Neural crest cell (in vitro differentiated cells): ENCODE data around the gene KCNIP4. TPM values are rescaled to one million over a fixed set of nuclear protein-coding genes. Genes with fewer than 3 reads are reported as not detected.

Experiments
- DNase-seq: peaks from one replicate; pipeline ENCODE4 v3.0.0; 2021; ENCODE audit warnings: low read depth, mixed read lengths, low spot score
- H3K27ac Mint-ChIP-seq: one replicate; pipeline ENCODE4 v1.8.0; 2021; ENCODE audit warnings: mild to moderate bottlenecking, mixed read lengths; ENCODE audit not compliant: unreplicated experiment
- H3K27me3 Mint-ChIP-seq: 2 replicates; pipeline ENCODE4 v1.8.0; 2021; ENCODE audit warnings: low read depth, mild to moderate bottlenecking, mixed read lengths
- H3K36me3 Mint-ChIP-seq: 2 replicates; pipeline ENCODE4 v1.8.0; 2021; ENCODE audit warnings: low read depth, mild to moderate bottlenecking, mixed read lengths
- H3K4me1 Mint-ChIP-seq: 2 replicates; pipeline ENCODE4 v1.8.0; 2021; ENCODE audit warnings: mixed read lengths
- H3K4me3 Mint-ChIP-seq: one replicate; pipeline ENCODE4 v1.8.0; 2021; ENCODE audit warnings: mild to moderate bottlenecking, mixed read lengths
- H3K9me3 Mint-ChIP-seq: 2 replicates; pipeline ENCODE4 v1.8.0; 2021; ENCODE audit warnings: mixed read lengths
- CTCF ChIP-seq: fragments of 200-600 bp; sonication (generic); conservative IDR thresholded peaks from 2 replicates; pipeline ENCODE4 v1.5.0; 2021; ENCODE audit warnings: antibody characterized with exemption, mild to moderate bottlenecking
- total RNA-seq: library from RNA; stranded (reverse); gene quantifications from 2 replicates; pipeline ENCODE4 v1.2.1, GENCODE V29; 2021

Gene KCNIP4
- total RNA-seq, 1 donor from 2014 or later: 0.33 TPM

- no peak for DNase-seq
- Mint-ChIP-seq H3K9me3 (peaks cover 4% of the 10 kb centered on the region), H3K27ac (no peak overlapping the region), H3K36me3 (no peaks in the 10 kb centered on the region), H3K27me3 (no peaks in the 10 kb centered on the region), H3K4me3 (no peak overlapping the region), H3K4me1 (peaks cover 6% of the 10 kb centered on the region)
- no peak for TF ChIP-seq CTCF
Observed at GRCh38 chr4:21885241-21885640, 63.3 kb downstream of the KCNIP4 start.

DNA sequence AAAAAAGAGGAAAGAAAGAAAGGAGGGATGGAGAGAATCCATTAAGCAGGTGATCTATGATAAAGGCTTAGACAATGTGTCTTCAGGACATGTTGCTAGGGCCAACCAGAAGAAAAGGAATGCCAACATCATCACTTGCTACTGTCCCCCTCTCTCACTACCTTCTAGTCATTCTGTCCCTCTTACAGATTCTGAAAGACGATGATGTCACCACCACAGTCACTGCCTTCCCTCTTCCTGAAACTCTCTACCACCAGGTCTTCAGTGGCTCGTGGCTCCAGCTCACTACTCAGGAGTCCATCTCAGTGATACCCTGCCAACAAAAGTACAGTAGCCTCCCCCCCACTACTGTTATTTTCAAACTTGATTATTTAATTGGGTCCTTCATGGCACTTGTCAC lies 64.0 kb downstream of the KCNIP4 start:
- H3K4me3 Mint-ChIP-seq: no peak overlapping the region
- H3K9me3 Mint-ChIP-seq: peaks cover 4% of the 10 kb centered on the region
- peaks cover 6% of the 10 kb centered on the region for H3K4me1 Mint-ChIP-seq
- no peaks in the 10 kb centered on the region for H3K36me3 Mint-ChIP-seq
- no peak for TF ChIP-seq CTCF
- no peaks in the 10 kb centered on the region for H3K27me3 Mint-ChIP-seq
- DNase-seq: no peak
- H3K27ac Mint-ChIP-seq: no peak overlapping the region

- no peak for TF ChIP-seq CTCF
- Mint-ChIP-seq H3K4me3 (no peak overlapping the region), H3K36me3 (no peaks in the 10 kb centered on the region), H3K4me1 (peaks cover 6% of the 10 kb centered on the region), H3K27me3 (no peaks in the 10 kb centered on the region), H3K27ac (no peak overlapping the region), H3K9me3 (peaks cover 4% of the 10 kb centered on the region)
- no peak for DNase-seq
Observed at GRCh38 chr4:21882051-21882839, 66.3 kb downstream of the KCNIP4 start.

DNA sequence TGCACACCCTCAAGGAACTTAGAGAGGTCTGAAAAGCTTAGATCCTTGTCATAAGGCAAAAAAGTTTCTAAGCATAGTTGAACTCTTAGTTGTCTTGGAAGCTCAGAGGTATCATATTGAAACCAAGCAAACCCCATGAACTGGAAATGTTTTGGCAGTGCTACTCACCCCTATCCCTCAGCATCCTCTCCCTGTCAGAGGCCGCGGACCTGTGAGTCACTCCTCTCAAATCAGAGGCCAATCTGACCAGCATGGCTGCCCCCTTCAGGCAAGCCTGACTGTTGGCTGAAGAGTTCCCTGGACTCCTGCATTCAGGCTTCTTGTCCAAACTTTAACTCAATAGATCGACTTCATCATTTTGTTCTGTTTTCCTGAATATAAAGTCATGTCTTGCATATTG lies 69.4 kb downstream of the KCNIP4 start:
- H3K27ac Mint-ChIP-seq: no peak overlapping the region
- H3K4me1 Mint-ChIP-seq: peaks cover 6% of the 10 kb centered on the region
- no peak for DNase-seq
- H3K36me3 Mint-ChIP-seq: no peaks in the 10 kb centered on the region
- H3K9me3 Mint-ChIP-seq: no peaks in the 10 kb centered on the region
- no peaks in the 10 kb centered on the region for H3K27me3 Mint-ChIP-seq
- no peak for TF ChIP-seq CTCF
- no peak overlapping the region for H3K4me3 Mint-ChIP-seq

- no peak for TF ChIP-seq CTCF
- Mint-ChIP-seq H3K9me3 (no peaks in the 10 kb centered on the region), H3K36me3 (no peaks in the 10 kb centered on the region), H3K4me3 (no peak overlapping the region), H3K27me3 (no peaks in the 10 kb centered on the region), H3K27ac (no peak overlapping the region), H3K4me1 (no peaks in the 10 kb centered on the region)
- no peak for DNase-seq
Observed at GRCh38 chr4:21876711-21877110, 71.9 kb downstream of the KCNIP4 start.
